Measurements from ENCODE around the gene SDK1.

Gene SDK1

GRCh38 chr7:4170997-4171786 is 870.1 kb downstream of the SDK1 start:
- no peak for DNase-seq

GRCh38 chr7:4172883-4173282 is 871.8 kb downstream of the SDK1 start:
- DNase-seq: no peak

GRCh38 chr7:4173615-4174014 is 872.6 kb downstream of the SDK1 start:
- no peak for DNase-seq

- DNase-seq: no peak
Measured at GRCh38 chr7:4174016-4174415, 873.0 kb downstream of the SDK1 start.

GRCh38 chr7:4174451-4174850 is 873.4 kb downstream of the SDK1 start:
- DNase-seq: no peak

- no peak for DNase-seq
Measured at GRCh38 chr7:4174884-4175283, 873.8 kb downstream of the SDK1 start.

- DNase-seq: no peak
Measured at GRCh38 chr7:4175346-4175973, 874.4 kb downstream of the SDK1 start.

- no peak for DNase-seq
Measured at GRCh38 chr7:4177001-4177400, 875.9 kb downstream of the SDK1 start.

GRCh38 chr7:4178416-4178815 is 877.4 kb downstream of the SDK1 start:
- DNase-seq: no peak

GRCh38 chr7:4178916-4179687 is 878.0 kb downstream of the SDK1 start:
- DNase-seq: no peak

GRCh38 chr7:4179688-4180380 is 878.8 kb downstream of the SDK1 start:
- DNase-seq: no peak

GRCh38 chr7:4181446-4181845 is 880.4 kb downstream of the SDK1 start:
- DNase-seq: no peak

- peak; percentile 34 for DNase-seq
Measured at GRCh38 chr7:4182605-4183300, 881.7 kb downstream of the SDK1 start.

GRCh38 chr7:4184653-4185052 is 883.6 kb downstream of the SDK1 start:
- no peak for DNase-seq

- no peak for DNase-seq
Measured at GRCh38 chr7:4185136-4185535, 884.1 kb downstream of the SDK1 start.

GRCh38 chr7:4185721-4186512 is 884.9 kb downstream of the SDK1 start:
- no peak for DNase-seq

GRCh38 chr7:4186513-4186780 is 885.4 kb downstream of the SDK1 start:
- no peak for DNase-seq

GRCh38 chr7:4188651-4189050 is 887.6 kb downstream of the SDK1 start:
- DNase-seq: no peak

GRCh38 chr7:4189131-4189570 is 888.1 kb downstream of the SDK1 start:
- DNase-seq: no peak

GRCh38 chr7:4190010-4190981 is 889.2 kb downstream of the SDK1 start:
- DNase-seq: no peak

- no peak for DNase-seq
Measured at GRCh38 chr7:4191046-4191445, 890.0 kb downstream of the SDK1 start.
